Activated effector memory CD4-positive, alpha-beta T cell treated with Interleukin-2 at 50 U/mL for 16 hours (primary cell): ENCODE data around the gene PDE3A.
"Not testable (repeated sequence)": the region's sequence is repeated elsewhere in the genome, so short reads cannot be mapped to it uniquely, and the experiment has no call there.

ENCODE experiments used
- DNase-seq: peaks from one replicate; pipeline ENCODE4 v3.0.0-alpha.2; 2020

Gene PDE3A

GRCh38 chr12:20505056-20505455, 136.7 kb downstream of the PDE3A start:
- no peak for DNase-seq

GRCh38 chr12:20507056-20507455, 138.7 kb downstream of the PDE3A start:
- no peak for DNase-seq

- DNase-seq, result no peak
These were observed 139.4 kb downstream of the PDE3A start for GRCh38 chr12:20507711-20508110.

GRCh38 chr12:20508359-20508758, 140.0 kb downstream of the PDE3A start:
- no peak for DNase-seq

DNA sequence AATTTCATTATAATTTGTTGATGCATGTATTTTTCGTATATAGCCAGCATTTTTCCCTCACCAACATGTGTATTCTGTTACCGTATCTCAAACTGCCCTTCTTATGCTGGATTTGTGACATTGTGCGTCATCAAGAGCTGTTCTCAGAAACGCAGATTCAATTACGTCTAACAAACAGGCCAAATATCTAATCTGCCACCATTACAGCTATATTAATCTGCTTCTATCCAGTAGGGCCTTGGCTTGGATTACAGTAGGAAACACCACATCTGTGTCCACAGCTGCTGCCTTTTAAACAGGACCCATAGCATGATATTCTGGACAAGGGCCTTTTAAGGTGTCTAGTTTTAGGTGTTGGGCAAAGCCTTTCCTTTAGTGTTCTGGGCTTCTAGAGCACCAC, 140.6 kb downstream of the PDE3A start:
- DNase-seq, result no peak

DNA sequence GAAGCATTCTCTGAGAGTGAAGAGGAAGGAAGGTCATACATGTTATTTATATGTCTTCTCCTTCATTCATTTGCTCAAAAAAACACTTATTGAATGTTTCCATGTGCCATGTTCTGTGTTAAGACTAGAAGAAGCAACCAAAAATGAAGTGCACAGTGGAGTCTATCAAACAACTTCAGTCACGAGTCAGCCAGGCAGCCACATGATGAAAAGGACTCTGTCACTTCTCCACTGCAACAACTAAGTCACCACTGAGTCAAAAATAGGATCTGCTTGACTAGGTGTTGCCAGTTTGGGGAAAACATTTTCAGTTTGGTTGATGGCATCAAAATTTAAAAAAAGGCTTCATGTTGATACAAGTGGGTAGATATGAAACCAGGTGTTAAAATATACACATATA, 142.5 kb downstream of the PDE3A start:
- DNase-seq, result no peak

DNA sequence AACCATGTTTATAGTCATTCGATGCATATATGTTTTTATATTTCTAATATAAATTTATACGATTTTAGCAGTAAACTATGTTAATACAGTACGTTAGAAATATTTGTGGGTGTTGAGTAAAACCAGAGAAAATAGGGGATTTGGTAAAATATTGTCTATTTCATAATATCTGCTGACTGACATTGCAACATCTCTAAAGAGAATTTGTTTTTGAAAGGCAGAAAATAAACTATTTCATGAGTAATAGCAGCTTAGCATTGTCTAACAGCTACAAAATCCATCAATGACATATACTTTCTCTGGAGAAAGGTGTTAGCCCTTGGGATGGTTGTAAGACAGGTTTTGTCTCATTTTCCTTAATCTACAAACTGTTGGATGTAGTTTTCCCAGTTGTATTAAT, 144.9 kb downstream of the PDE3A start:
- no peak for DNase-seq

DNA sequence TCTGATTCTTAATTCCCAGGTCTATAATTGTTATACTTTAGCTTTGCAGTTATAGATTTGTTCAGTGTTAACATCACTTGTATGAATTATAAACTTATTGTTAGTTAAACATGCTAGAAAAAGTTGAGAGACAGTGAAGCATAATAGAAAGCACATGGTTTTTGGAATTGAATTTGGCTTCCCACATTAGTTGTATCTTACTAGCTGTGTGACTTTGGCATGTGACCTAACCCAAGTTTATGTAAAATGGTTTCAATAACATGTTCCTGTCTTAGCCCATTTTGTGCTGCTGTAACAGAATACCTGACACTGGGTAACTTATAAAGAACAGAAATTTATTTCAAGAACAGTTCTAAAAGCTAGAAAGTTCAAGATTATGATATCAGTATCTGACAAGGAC, 146.3 kb downstream of the PDE3A start:
- no peak for DNase-seq

DNA sequence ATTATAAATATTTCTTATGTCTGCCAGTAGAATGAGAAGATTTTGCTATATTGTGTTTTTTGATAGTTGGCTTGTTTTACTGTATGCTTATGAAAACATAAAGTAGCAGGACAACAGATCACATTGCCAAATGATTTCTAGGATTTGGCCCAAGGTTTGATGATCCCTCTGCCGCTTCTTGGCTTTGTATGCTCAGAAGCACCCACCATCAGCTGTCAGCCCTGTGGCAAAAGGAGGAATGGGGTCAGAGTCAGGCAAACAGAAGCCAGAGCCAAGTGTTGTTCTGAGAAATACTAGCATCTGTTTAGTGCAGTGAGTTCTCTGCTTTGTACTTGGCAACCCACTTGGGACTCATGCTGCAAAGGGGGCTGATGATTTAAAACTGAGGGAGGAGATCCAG, 152.2 kb downstream of the PDE3A start:
- no peak for DNase-seq

GRCh38 chr12:20523658-20524057, 155.3 kb downstream of the PDE3A start:
- no peak for DNase-seq

GRCh38 chr12:20524113-20524512, 155.8 kb downstream of the PDE3A start:
- no peak for DNase-seq

DNA sequence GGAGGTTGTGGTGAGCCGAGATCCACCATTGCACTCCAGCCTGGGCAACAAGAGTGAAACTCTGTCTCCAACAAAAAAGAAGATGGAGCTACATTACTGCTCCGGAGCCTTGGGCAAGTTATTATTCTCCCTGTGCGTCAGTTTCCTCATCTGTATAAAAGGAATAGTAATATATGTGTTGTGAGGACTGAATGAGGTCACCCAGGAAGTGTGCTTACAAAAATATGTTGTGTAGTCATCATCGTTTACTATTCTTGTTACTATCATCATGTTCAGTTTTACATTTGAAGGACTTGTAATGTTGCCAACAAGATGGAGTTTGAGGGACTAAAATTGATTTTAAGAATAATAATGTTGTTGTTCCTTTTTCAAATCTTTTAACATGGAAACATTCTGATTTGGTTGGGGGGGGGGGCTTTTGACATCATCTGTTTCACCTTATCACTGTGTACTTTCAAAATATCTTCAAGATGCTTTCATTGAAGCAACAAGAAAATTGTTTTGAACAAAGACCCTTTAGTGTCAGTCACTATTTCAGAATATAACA, 156.8 kb downstream of the PDE3A start:
- DNase-seq, result no peak

DNA sequence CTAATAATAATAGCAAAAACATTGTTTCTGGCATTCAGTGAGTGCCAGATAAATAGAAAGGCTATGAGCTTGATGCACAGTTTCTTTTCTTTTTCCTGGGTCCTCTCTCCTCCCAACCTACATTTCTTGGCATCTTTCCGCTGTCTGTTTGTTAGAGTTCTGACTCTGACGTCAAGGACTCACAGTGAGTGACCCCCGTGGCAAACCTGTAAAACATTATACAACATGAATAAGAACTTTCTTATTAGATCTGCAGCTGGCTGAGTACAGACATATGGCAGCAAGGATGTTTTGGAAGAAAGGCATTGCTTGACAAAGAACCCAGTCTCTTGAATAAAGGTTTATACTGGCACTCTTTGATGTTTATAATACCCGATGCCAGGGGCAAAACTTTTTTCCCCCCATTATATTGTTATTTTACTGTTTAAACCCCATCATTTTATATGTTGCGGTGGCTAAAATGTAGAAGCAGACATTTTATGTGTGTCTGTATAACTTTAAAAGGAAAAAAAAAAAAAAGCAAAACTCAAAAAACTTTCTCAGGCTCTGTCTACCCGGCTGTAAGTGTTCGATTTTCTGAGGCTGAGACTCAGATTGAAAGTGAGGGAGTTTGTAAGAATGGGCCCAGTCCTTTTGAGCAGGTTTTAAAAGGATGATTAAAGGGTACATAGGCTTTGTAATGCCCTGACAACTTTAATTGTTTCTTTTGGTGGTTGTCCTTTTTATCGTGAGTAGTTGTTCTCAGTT, 159.3 kb downstream of the PDE3A start:
- no peak for DNase-seq

- no peak for DNase-seq
These were observed 159.9 kb downstream of the PDE3A start for GRCh38 chr12:20528208-20528607.

DNA sequence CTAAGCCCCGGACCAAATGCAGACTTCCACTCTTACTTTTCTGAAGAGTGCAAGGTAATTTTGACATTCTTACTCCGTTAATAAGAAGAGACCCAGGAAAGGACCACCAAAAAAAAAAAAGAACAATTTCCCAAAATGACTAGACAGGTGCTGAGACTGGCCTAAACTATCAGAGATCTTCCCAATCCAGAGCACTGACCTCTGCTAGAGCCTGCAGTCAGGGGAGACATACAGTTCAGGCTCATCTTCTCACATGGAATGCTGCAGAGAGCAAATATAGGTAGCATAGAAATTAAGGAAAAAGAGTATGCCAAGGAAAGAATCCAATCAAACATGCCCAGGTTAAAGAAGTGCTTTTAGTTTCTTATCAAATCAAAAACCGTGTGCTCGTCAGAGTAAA, 177.9 kb downstream of the PDE3A start:
- DNase-seq, result no peak

GRCh38 chr12:20547816-20548575, 179.7 kb downstream of the PDE3A start:
- DNase-seq, result no peak

DNA sequence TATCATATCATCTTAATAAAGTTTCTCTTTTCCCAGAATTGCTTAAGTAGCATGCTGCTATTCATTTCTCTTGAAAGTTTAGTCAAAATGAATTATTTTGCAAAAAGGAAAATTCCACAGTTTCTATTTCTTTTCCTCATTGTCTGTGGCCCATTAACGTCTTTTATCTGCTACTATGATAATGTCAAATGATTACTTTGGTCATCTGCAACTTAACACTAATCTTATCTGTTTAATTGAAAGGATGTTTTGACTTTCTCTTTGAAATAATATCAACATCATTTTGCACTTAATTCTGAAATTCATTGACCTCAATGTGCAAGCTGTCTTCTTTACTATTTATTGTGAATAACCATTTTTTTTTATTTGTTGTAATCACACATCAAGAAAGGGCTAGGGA, 180.3 kb downstream of the PDE3A start:
- no peak for DNase-seq

DNA sequence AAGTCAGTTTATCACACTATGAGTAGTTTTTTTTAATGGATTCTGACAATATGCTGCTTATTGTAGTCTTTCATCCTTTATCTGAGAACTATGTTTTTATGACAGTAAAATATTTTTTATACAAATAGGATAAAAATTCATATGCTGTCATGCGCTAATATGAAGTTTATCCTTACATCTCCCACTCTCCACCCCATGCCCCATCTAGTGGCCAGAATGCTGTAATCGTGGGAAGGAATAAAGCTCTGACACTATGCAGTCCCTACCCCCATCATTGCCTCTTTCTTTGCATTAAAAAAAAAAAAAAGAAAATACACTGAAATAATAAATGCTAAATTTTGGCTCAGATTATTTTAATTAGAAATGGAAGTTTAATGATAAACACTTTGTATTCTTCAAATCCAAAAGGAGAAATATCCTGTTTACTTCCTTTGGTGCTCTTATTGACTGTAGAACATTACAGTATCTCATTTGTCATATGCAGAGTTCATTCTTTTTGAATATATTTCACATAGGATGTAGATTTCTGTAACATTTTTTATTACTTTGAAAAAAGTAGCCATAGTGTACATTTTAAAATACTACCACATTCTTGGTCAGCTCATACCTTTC, 180.9 kb downstream of the PDE3A start:
- DNase-seq, result no peak

GRCh38 chr12:20551742-20552442, 183.6 kb downstream of the PDE3A start:
- not testable (repeated sequence) for DNase-seq

- not testable (repeated sequence) for DNase-seq
These were observed 184.2 kb downstream of the PDE3A start for GRCh38 chr12:20552586-20552985.

GRCh38 chr12:20555015-20555414, 186.7 kb downstream of the PDE3A start:
- DNase-seq, result no peak

DNA sequence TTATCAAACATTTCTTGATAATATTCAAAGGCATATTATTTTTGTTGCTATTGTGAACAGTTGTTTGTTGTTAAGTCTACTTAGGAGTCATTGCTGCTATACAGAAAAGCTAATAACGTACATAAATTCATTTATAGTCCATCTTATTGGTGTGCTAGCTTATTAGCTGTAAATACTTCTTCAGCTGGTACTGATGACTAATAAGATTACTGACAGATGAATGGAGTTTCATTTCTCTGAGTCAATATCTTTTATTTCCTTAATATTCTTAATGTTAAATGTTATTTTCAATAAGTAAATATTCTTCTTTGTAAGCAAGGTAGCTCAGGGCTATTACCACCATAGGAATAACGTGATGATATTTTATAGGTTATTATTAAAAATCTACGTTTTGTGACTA, 187.4 kb downstream of the PDE3A start:
- no peak for DNase-seq

DNA sequence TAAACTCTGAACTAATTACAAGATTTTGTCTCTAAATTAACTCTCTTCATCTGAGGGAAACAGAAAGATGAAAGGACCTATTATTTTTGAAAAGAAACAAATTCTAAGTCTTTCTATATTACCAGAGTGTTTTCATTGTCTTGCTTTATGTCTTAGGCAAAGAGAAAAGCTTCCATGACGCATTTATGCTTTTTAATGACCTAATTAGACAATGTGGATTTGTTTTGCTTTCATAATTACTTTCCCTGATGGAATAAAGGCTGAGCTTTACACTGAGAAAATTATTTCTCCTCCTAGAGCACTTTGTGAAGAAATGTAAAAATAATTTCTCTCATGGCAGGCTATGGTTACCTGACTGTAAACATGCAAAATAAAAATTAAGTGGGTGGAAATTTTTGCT, 188.8 kb downstream of the PDE3A start:
- no peak for DNase-seq
